Ovary (tissue), 9 donors: Measurements from ENCODE around the gene SHROOM3. TPM values are rescaled to one million over a fixed set of nuclear protein-coding genes. Genes with fewer than 3 reads are reported as not detected.

ENCODE experiments used
- DNase-seq, 5 donors: peaks; one replicate each; pipeline ENCODE4 v3.0.0-alpha.2; 2019 to 2020
- H3K27ac ChIP-seq, 2 donors: fragments of 200-600 bp; one replicate each; pipeline versions ENCODE4 v1.5.1 to v1.8.0; 2019 to 2022
- H3K27me3 ChIP-seq: fragments of 200-600 bp; one replicate; pipeline ENCODE4 v1.8.0; 2022
- H3K36me3 ChIP-seq: fragments of 200-600 bp; sonication (generic); one replicate; pipeline ENCODE4 v1.5.1; 2019
- H3K4me1 ChIP-seq: one replicate; pipeline ENCODE4 v1.8.1; 2013; ENCODE audit warnings: mild to moderate bottlenecking, moderate library complexity; ENCODE audit not compliant: insufficient read depth
- H3K4me3 ChIP-seq: fragments of 200-600 bp; sonication (generic); one replicate; pipeline ENCODE4 v1.5.1; 2017
- H3K9me3 ChIP-seq, 2 donors: fragments of 200-600 bp in 1 of 2; sonication (generic) in 1 of 2; one replicate each; pipeline versions ENCODE4 v1.5.1 to v1.8.1; 2013 to 2019; ENCODE audit warnings: mild to moderate bottlenecking in 1 of 2, moderate library complexity in 1 of 2
- CTCF ChIP-seq, 3 donors: fragments of 450-650 bp in 2 of 3; fragments of 200-600 bp in 1 of 3; IDR thresholded peaks; one replicate each; pipeline versions ENCODE4 v1.5.1 to v1.8.0; 2016 to 2022; ENCODE audit warnings: antibody characterized with exemption in 3 of 3, mild to moderate bottlenecking in 1 of 3
- EP300 ChIP-seq: sonication (generic); formaldehyde crosslinking; IDR thresholded peaks from one replicate; pipeline ENCODE4 v1.6.1; 2017; ENCODE audit warnings: antibody characterized with exemption
- POLR2A ChIP-seq: fragments of 450-650 bp; IDR thresholded peaks from one replicate; pipeline ENCODE4 v1.6.1; 2017; ENCODE audit warnings: antibody characterized with exemption, mild to moderate bottlenecking, moderate library complexity
- WGBS, 3 donors: extraction: QIAGEN DNeasy Blood & Tissue Kit in 1 of 3; methylation state at CpG; one replicate each; pipeline versions ENCODE4 v1.1.5 to v1.1.7; 2013 to 2017; 5-methylcytosine and 5-hydroxymethylcytosine counted together
- intact Hi-C, 4 donors: fragments of 100-400 bp; cut with DNase I; formaldehyde crosslinking; loops; one replicate each; pipeline versions ENCODE4 v1.11.0 to v1.15.1; 2022 to 2023
- polyA plus RNA-seq, 2 donors: library from polyadenylated mRNA; stranded (reverse); fragments of 200-250 nt in 1 of 2; fragments of 350-450 nt in 1 of 2; fragmentation: Illumina TruSeq in 1 of 2; extraction: RNeasy Lipid Tissue Mini Kit (QIAGEN cat#74804) in 1 of 2; gene quantifications; one replicate each; pipeline ENCODE4 v1.2.3, GENCODE V29; 2013 to 2014
- total RNA-seq, 7 donors: library from RNA; depleted of rRNA in 2 of 7; stranded (reverse); fragments of >200 nt in 2 of 7; fragmentation: NEBNext Ultra II Directional in 3 of 7; extraction: Animal tissue kit (Norgen Biotek cat#: 25700) in 3 of 7; gene quantifications; one replicate each; pipeline versions ENCODE4 v1.1.0 to v1.2.4, GENCODE V29; 2016 to 2023
- donor health status: DM: no; HTN: no; CAD: no; lungs with moderate emphysema.
- donor health status: DM: no; HTN: no; CAD: no.
- donor health status: Bipolar disorder and iron deficiency.
- donor health status: DM: yes; HTN: yes; CAD: no.
- donor health status: DM: no; HTN: no; CAD: no.
- donor health status: DM: yes; HTN: yes; CAD: no.

The SHROOM3 gene
- total and polyA plus RNA-seq, 9 donors = 0.80 to 70.1 (median 3.8) TPM

- H3K9me3 ChIP-seq = no peaks in the 10 kb centered on the region
- DNase-seq = no peak
- no peaks in the 10 kb centered on the region for H3K27me3 ChIP-seq
- 75 to 83% (median 76%) methylated on average over 7 of the region's 7 CpGs for WGBS, 3 donors
- no peak overlapping the region for H3K27ac ChIP-seq
- intact Hi-C loops = no loop called here
- TF ChIP-seq EP300 (no peak), CTCF (IDR thresholded peaks at IDR 0.05) (no peak), POLR2A (no peak)
- no peaks in the 10 kb centered on the region for H3K36me3 ChIP-seq
- no peak overlapping the region for H3K4me3 ChIP-seq
- H3K4me1 ChIP-seq = peaks cover 2% of the 10 kb centered on the region
These were observed 274.7 kb downstream of the SHROOM3 start for GRCh38 chr4:76709772-76710090.

- TF ChIP-seq EP300 = no peak
- TF ChIP-seq CTCF (IDR thresholded peaks at IDR 0.05) = no peak
- Histone ChIP-seq H3K36me3 (no peaks in the 10 kb centered on the region), H3K4me3 (no peak overlapping the region), H3K27ac (no peak overlapping the region), H3K4me1 (peaks cover 2% of the 10 kb centered on the region), H3K27me3 (no peaks in the 10 kb centered on the region), H3K9me3 (no peaks in the 10 kb centered on the region)
- DNase-seq = no peak
- WGBS, 3 donors = 96 to 98% (median 97%) methylated on average over 5 of the region's 5 CpGs
- intact Hi-C loops = no loop called here
These were observed 277.5 kb downstream of the SHROOM3 start for GRCh38 chr4:76712564-76712963.

GRCh38 chr4:76714226-76714625 is 279.2 kb downstream of the SHROOM3 start:
- Histone ChIP-seq H3K4me1 (peaks cover 1% of the 10 kb centered on the region), H3K4me3 (no peak overlapping the region), H3K27me3 (no peaks in the 10 kb centered on the region), H3K27ac (no peak overlapping the region), H3K36me3 (no peaks in the 10 kb centered on the region), H3K9me3 (no peaks in the 10 kb centered on the region)
- intact Hi-C loops = no loop called here
- 82 to 94% (median 93%) methylated on average over 1 of the region's 1 CpG for WGBS, 3 donors
- no peak for DNase-seq
- TF ChIP-seq POLR2A (no peak), EP300 (no peak)

- Histone ChIP-seq H3K4me3 (no peak overlapping the region), H3K36me3 (no peaks in the 10 kb centered on the region), H3K27ac (no peak overlapping the region), H3K9me3 (no peaks in the 10 kb centered on the region), H3K4me1 (no peaks in the 10 kb centered on the region), H3K27me3 (no peaks in the 10 kb centered on the region)
- intact Hi-C loops = no loop called here
- DNase-seq = no peak
- WGBS, 3 donors = 91 to 98% (median 95%) methylated on average over 4 of the region's 4 CpGs
- TF ChIP-seq CTCF (IDR thresholded peaks at IDR 0.05) = no peak
- TF ChIP-seq POLR2A = no peak
- no peak for TF ChIP-seq EP300
These were observed 281.0 kb downstream of the SHROOM3 start for GRCh38 chr4:76716020-76716419.

GRCh38 chr4:76716658-76717057 is 281.6 kb downstream of the SHROOM3 start:
- no peak for DNase-seq
- intact Hi-C loops = no loop called here
- no peaks in the 10 kb centered on the region for H3K36me3 ChIP-seq
- no peak overlapping the region for H3K27ac ChIP-seq
- 87 to 94% (median 93%) methylated on average over 2 of the region's 2 CpGs for WGBS, 3 donors
- no peaks in the 10 kb centered on the region for H3K9me3 ChIP-seq
- H3K27me3 ChIP-seq = no peaks in the 10 kb centered on the region
- no peak for TF ChIP-seq POLR2A
- no peaks in the 10 kb centered on the region for H3K4me1 ChIP-seq
- no peak overlapping the region for H3K4me3 ChIP-seq

- no peaks in the 10 kb centered on the region for H3K4me1 ChIP-seq
- no peaks in the 10 kb centered on the region for H3K36me3 ChIP-seq
- TF ChIP-seq CTCF (IDR thresholded peaks at IDR 0.05) (no peak), POLR2A (no peak)
- no peaks in the 10 kb centered on the region for H3K9me3 ChIP-seq
- H3K27me3 ChIP-seq = no peaks in the 10 kb centered on the region
- intact Hi-C loops = no loop called here
- H3K4me3 ChIP-seq = no peak overlapping the region
- DNase-seq = no peak
- 97 to 100% (median 97%) methylated on average over 1 of the region's 1 CpG for WGBS, 3 donors
- H3K27ac ChIP-seq = no peak overlapping the region
These were observed 282.4 kb downstream of the SHROOM3 start for GRCh38 chr4:76717431-76717830.
